HTERT RPE-1 (cell line): ENCODE results near the gene PIK3C2B.

Experiments
- in situ Hi-C: fragments of 300-500 bp; cut with MboI; formaldehyde crosslinking; loops from 4 replicates; pipeline ENCODE4 v1.14.3; 2020; ENCODE audit warnings: low sequenced_read_pairs

Gene PIK3C2B

GRCh38 chr1:204461331-204462228 is 33.0 kb downstream of the PIK3C2B start:
- in situ Hi-C loops, result no loop called here

DNA sequence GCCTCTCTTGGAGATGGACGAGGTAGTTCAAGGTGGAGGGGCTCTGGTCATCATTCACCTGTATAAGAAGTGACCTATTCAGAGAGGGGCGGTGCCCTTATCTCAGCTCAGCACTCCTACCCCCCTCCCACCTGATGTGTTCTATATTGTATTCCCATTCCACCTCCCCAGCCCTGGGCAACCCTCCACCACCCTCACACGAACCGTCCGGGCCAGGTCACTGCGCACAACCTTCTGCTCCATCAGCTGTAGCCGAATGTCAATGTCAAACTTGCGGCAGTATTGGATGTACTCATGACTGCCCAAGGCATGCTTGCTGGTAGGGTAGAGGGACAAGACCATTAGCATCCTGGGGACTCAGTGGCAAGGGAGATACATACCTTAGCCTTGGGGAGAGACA is 34.3 kb downstream of the PIK3C2B start:
- in situ Hi-C loops, result no loop called here

DNA sequence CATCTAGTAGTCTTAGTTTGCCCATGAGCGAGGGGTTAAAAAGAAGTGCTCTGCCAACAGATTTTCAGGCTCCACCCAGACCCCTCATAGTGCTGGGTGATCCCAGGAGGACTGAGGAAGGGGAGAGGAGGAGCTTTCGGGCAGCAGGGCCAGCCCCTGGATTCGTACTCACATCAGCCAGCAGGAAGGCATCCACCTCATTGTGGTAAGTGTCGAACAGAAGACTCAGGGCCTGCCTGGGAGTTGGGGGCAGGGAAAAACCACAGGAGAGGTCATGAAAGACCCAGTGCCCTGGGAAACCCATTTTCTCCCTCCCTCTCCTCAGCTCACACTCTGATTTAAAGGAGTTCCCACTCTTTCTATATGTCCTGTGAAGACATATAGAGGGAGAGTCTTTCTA is 34.9 kb downstream of the PIK3C2B start:
- in situ Hi-C loops, result no loop called here

- in situ Hi-C loops, result no loop called here
Measured at GRCh38 chr1:204457666-204458065, 36.9 kb downstream of the PIK3C2B start.

DNA sequence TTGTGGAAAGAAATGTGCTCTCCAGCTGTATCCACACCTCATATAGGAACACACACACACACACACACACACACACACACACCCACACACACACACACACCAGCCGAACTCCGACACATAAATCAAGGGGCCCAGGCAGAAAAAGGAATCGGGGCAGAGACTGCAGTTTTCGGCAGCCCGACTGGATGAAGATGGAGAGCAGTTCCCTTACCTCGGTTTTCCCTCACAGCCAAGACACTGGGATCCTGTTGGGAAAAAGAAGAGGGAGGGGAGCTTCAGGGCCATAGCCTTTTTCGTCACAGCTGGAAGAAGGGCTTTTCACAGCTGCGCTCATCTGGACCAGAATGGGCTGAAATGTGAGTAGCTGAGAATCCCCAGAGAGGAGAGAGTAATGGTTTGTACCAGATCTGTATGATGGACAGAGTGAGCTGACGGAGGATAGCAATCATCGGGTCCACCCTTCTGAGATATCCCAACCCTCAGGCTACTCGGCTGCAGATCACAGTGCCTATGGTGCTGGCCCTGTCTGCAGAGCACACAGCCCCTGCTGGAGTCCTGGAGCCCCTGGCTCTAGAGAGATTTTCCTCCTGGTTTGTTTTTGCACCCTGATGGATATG is 37.7 kb downstream of the PIK3C2B start:
- in situ Hi-C loops, result no loop called here

DNA sequence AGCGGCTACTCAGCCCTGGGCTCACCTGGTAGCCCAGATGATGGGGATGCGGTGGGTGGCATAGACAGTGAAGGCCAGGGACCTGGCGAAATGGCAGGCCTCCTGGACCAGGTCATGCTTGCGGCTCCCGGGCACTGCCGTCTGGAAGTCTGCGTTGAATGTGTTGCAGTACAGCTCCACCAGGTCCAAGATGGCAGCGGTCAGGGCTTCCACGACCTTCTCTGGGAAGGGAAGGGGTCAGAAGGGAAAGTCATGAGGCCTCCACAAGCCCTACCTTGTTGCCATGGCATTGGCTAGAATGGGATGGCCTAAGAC is 38.8 kb downstream of the PIK3C2B start:
- in situ Hi-C loops, result no loop called here

GRCh38 chr1:204455063-204455830 is 39.4 kb downstream of the PIK3C2B start:
- in situ Hi-C loops, result no loop called here

DNA sequence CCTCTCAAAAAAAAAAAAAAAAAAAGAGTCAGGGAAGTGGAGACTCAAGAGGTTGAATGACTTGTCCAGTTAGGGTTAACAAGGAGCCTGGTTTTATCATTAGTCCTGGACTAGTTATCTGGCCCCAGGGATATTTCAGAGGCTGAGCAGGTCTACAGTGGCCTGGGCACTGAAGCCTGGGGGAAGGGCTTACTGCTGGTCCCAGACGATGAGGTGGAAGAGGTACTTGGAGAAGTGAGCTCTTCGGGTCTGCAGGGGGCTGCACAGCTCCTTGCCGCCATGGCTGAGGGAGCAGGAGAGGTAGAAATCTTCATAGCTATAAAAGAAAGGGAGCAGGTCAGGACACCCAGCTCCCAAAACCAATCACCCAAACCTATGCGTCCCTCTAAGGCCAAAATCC is 40.1 kb downstream of the PIK3C2B start:
- in situ Hi-C loops, result no loop called here

- in situ Hi-C loops, result no loop called here
Measured at GRCh38 chr1:204453141-204453772, 41.3 kb downstream of the PIK3C2B start.

DNA sequence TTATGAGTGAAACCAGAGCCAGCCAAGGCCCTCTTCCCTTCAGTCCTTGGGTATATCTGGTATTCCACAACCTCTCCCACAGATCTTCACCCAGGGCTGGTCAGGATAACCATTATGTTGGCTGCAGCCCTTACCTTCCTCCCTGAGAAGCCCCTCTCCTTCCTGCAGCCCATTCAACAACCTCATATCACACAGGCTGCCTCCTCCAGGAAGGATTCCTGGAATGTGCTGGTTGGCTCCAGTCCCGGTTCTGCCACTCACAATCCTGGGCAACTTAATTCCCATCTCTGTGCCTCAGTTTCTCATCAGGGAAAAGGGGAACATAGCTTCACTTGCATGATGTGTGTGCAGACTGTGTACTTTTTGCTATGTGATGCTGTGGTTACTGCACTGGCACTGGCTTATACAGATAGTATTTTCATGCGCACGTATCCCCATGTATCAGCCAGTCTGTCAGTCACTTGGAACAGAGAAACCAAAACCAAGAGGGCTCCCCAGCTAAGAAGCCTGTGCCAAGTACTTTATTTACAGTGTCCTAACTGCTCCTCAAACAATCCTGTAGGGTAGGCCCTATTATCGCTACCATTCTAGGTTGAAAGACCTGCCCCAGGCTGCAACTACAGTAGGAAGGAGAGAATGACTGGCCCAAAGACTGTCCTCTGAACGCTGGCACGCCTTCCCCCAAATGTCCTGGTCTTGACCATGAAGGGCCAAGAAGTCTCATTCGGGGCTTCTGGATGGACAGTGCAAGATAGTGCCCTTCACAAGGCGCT is 43.1 kb downstream of the PIK3C2B start:
- in situ Hi-C loops, result no loop called here

DNA sequence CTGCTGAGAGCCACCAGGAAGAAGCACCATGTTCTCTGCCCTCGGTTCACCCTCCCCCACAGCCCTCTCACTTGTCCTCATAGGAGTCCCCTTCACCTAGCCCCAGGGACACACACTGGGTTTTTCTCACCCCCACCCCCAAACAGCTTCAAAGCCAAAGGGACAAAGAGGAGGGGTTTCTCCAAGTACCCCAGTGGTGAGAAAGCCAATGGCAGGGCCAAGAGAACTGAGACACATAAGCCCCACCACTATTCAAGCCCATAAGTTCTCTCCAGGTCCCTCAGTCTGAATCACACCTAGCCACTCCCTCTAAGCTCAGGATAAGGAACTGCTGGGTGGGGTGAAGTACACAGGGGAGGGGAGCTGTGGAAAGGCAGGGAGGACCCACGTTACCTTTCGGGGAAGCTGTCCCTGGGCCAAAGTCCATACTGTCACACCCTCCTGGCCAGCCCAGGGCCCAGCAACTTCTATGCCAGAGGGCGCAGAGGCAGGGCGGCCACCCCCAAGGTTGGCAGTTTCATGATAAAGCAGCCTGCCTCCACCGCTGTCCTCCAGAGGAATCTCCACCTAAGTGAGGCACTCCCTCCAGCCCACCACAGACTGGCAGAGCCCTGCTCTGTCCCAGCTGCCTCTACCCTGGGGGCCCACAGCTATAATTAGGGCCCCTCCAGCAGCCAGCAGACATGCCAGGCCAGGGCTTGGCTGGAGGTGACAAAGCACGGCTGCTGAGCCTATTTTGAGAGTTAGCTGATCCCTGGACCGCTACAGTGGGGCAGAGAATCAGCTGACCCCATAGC is 43.9 kb downstream of the PIK3C2B start:
- in situ Hi-C loops, result no loop called here

GRCh38 chr1:204449678-204450280 is 44.8 kb downstream of the PIK3C2B start:
- in situ Hi-C loops, result no loop called here

- in situ Hi-C loops, result no loop called here
Measured at GRCh38 chr1:204448991-204449677, 45.5 kb downstream of the PIK3C2B start.

DNA sequence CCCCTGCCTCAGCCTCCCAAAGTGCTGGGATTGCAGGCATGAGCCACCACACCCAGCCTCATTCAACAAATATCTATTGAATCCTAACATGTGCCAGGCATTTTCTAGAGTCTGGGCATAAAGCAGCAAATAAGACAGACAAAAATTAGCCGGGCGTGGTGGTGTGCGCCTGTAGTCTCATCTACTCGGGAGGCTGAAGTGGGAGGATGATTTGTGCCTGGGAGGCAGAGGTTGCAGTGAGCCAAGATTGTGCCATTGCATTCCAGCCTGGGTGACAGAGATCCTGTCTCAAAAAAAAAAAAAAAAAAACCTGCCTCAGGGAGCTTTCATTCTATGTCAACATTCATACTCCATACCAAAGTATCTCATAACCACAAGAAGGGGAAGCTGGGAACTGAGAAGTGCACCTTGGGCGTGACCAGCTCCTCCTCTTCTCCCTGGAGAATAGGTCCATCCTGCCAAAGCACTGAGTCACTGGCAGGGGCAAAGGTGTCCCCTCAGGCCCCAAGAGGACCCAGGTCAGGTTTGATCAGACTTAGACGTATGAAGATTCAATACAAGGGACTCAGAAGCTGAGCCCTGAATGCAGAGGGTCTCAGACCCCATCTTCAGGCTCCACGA is 46.2 kb downstream of the PIK3C2B start:
- in situ Hi-C loops, result no loop called here

- in situ Hi-C loops, result no loop called here
Measured at GRCh38 chr1:204447736-204448135, 46.9 kb downstream of the PIK3C2B start.

DNA sequence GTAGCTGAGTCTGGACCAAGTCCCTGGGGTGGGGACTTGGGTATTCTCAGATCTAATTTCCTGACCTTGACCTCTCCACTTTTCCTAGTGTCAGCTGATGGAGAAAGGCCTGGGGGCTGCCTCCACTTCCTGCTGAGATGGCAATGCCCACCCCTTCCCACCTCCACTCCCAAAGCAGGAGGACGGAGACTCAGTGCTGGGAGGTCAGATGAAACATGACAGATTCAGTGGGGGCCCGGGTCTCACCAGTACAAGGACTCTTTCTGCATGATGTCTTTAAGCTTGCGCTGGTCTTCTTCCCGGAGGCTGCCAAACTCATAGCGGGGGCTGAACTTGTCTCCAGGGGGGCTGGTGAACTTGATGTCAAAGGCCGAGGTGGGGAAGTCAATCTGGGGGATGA is 47.4 kb downstream of the PIK3C2B start:
- in situ Hi-C loops, result no loop called here

GRCh38 chr1:204446413-204447111 is 48.0 kb downstream of the PIK3C2B start:
- in situ Hi-C loops, result no loop called here
